Measurements from ENCODE around the gene MAST4.

MAST4 gene

DNA sequence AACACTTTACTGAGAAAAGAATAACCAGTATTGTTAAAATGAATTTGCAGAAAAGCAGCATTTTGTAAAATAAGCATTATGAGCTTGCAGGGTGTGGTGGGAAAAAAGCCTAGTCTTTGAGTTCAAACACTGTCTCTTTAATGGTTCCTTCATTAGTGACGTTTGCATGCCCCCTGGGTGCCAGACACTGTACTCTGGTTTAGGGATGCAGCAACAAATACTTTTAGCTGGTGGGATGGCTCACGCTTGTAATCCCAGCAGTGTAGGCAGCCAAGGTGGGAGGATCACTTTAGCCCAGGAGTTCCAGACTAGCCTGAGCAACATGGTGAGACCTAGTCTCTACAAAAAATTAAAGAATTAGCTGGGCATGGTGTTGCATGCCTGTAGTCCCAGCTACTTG is 62.3 kb downstream of the MAST4 start:
- TF ChIP-seq, protein P1, sequence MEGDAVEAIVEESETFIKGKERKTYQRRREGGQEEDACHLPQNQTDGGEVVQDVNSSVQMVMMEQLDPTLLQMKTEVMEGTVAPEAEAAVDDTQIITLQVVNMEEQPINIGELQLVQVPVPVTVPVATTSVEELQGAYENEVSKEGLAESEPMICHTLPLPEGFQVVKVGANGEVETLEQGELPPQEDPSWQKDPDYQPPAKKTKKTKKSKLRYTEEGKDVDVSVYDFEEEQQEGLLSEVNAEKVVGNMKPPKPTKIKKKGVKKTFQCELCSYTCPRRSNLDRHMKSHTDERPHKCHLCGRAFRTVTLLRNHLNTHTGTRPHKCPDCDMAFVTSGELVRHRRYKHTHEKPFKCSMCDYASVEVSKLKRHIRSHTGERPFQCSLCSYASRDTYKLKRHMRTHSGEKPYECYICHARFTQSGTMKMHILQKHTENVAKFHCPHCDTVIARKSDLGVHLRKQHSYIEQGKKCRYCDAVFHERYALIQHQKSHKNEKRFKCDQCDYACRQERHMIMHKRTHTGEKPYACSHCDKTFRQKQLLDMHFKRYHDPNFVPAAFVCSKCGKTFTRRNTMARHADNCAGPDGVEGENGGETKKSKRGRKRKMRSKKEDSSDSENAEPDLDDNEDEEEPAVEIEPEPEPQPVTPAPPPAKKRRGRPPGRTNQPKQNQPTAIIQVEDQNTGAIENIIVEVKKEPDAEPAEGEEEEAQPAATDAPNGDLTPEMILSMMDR (IDR thresholded peaks at IDR 0.05; ENCODE audit: low read depth, low read length) = no peak
- no peak overlapping the region for H3K4me3 ChIP-seq (ENCODE audit: low read depth, low read length)

DNA sequence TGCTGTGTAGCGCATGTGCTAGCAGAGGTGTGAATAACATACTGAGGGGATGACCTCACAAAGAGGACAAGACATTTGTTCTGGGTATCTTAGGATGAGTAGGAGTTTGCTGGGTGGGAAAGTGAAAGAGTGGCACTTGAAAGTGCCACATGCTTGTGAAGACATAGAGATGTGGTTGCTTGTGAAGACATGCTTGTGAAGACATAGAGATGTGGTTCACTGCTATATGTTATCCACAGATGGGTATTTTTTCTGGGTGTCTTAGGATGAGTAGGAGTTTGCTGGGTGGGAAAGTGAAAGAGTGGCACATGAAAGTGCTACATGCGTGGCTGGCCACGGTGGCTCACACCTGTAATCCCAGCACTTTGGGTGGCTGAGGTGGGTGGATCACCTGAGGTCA is 63.6 kb downstream of the MAST4 start:
- no peak overlapping the region for H3K4me3 ChIP-seq (ENCODE audit: low read depth, low read length)
- TF ChIP-seq, protein P1 (IDR thresholded peaks at IDR 0.05; ENCODE audit: low read depth, low read length) = no peak

DNA sequence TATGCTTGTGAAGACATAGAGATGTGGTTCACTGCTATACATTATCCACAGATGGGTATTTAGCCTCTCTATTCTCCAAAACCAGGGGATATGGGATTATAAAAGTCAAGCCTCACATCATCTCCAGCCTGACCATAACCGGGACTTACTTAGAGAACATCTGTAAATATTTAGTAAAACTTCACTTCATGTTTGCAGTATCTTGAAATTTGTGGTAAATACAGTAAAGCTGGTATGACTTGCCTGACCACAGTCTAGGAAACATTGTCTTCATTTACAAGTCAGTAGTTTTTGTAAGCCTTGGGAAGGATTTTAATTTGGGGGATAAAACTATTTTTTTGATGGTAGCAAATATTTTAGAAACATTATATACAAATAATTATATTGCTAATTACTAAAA is 64.2 kb downstream of the MAST4 start:
- TF ChIP-seq, protein P1 (IDR thresholded peaks at IDR 0.05; ENCODE audit: low read depth, low read length) = no peak
- H3K4me3 ChIP-seq (ENCODE audit: low read depth, low read length) = no peak overlapping the region

DNA sequence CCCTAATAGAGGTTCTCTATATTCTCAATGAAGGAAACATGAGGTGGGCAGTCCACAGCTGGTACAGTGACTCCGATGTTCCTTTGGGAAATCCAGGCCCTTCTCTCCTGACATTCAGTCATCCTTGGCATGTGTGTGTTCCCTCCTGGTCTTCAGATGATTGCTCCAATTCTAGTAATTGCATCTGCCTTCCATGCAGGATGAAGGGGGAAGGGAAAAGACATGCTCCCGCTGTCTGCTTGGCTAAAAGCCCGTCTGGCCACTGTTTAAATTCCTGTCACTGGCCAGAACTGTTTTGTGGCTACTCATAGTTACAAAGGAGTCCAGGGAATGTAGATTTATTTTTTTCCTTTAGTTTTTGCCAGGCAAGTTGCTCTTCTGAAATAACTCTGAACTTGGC is 65.0 kb downstream of the MAST4 start:
- H3K4me3 ChIP-seq (ENCODE audit: low read depth, low read length) = no peak overlapping the region
- TF ChIP-seq, protein P1 (IDR thresholded peaks at IDR 0.05; ENCODE audit: low read depth, low read length) = no peak

DNA sequence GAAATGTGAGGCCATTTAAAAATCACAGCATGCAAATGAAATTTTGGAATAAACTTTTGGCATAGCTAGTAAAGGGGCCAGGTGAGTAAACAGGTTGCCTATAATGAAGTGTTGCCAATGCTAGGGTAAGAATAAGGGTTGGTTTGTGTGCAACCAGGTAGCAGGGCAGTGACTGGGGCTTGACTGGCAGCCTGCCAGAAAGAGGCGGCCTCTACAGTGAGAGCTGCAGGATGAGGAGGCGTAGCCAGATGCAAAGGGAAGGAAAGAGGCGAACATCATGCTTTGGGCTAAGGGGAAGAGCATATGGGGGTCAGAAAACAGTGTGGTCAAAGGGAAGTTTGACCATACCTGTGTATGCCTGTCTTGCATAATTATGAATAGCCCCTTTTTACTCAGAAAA is 70.6 kb downstream of the MAST4 start:
- no peak overlapping the region for H3K4me3 ChIP-seq (ENCODE audit: low read depth, low read length)
- TF ChIP-seq, protein P1 (IDR thresholded peaks at IDR 0.05; ENCODE audit: low read depth, low read length) = no peak

DNA sequence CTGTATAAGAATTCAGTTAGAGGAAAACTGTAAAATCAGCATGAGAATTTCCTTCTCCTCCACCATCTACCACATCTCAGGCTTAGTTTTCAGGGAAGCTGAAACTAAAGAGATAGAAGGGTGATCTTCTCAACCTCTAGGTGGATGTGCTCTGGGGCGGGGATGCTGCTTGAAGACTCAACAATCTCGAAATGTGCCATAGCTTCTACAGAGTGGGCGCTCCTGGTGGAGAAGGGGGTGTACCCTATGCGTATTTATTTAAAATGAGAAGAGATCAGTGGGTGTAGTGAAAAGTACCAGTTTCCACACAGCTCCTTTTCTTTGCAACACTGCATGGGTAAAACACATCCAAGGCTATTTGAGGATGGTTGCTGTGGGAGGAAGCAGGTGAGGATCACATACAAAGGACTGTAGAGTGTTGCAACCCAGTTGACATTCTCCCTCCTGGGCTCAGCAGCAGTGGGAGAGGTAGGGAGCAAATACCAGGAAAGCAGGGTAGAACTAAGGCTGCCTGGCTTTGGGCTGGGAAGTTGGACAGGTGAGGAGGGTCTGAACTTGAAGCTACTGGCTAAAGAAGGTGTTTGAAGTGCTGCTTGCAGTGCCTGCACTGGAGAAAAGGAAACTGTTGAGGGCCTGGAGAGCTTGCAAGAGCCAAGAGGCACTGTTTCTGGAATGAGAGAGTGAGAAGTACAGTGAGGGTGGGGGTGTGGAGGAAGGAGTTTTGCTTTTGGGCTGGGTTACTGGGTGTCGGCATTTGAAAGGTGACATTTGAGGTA is 73.1 kb downstream of the MAST4 start:
- TF ChIP-seq, protein P1 (IDR thresholded peaks at IDR 0.05; ENCODE audit: low read depth, low read length) = no peak
- no peak overlapping the region for H3K4me3 ChIP-seq (ENCODE audit: low read depth, low read length)

DNA sequence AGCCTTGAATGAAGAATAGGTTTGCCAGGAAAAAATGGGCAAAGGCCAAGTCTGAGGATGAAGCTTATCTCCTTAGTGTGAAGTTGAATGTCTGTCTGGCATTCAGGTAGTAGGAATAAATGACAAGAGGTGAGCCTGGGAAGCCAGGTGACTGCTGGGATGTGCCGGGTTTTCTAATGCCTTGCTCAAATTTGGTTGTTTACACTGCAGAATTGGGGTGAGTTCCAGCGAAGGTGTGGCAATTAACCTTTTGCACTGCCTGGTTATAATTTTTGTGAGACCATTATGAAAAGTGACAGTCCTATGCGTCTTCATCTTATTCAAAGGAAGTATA is 73.6 kb downstream of the MAST4 start:
- TF ChIP-seq, protein P1 (IDR thresholded peaks at IDR 0.05; ENCODE audit: low read depth, low read length) = no peak
- no peak overlapping the region for H3K4me3 ChIP-seq (ENCODE audit: low read depth, low read length)

All from WI38 (cell line).